ENCODE data around the gene C14orf119.

The C14orf119 gene

DNA sequence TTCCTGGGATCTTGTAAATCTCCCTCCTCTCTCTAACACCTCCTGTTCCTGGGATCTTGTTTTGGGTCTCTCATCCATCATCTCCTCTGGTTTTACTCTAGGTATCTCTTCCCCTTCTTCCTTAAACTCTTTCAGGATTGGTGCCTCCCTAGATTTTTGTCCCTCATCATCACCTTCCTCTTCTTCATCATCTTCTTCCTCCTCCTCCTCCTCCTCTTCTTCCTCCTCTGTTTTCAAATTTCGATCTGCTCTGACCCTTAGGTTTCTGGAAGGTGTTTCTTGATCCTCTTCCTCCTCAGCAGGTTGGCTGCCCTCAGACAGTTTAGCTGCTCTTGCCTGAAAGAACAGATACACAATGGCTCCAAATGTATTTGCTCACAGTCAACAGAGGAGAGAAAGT, 14.8 kb upstream of the C14orf119 start:
- TF ChIP-seq, protein P1, sequence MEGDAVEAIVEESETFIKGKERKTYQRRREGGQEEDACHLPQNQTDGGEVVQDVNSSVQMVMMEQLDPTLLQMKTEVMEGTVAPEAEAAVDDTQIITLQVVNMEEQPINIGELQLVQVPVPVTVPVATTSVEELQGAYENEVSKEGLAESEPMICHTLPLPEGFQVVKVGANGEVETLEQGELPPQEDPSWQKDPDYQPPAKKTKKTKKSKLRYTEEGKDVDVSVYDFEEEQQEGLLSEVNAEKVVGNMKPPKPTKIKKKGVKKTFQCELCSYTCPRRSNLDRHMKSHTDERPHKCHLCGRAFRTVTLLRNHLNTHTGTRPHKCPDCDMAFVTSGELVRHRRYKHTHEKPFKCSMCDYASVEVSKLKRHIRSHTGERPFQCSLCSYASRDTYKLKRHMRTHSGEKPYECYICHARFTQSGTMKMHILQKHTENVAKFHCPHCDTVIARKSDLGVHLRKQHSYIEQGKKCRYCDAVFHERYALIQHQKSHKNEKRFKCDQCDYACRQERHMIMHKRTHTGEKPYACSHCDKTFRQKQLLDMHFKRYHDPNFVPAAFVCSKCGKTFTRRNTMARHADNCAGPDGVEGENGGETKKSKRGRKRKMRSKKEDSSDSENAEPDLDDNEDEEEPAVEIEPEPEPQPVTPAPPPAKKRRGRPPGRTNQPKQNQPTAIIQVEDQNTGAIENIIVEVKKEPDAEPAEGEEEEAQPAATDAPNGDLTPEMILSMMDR (IDR thresholded peaks at IDR 0.05; ENCODE audit: low read depth, low read length), result no peak

GRCh38 chr14:23085458-23085857, 9.8 kb upstream of the C14orf119 start:
- TF ChIP-seq, protein P1 (IDR thresholded peaks at IDR 0.05; ENCODE audit: low read depth, low read length), result no peak
- H3K4me3 ChIP-seq (ENCODE audit: low read depth, low read length), result no peak overlapping the region

More for the DNA sequence above, 14.8 kb upstream of the C14orf119 start:
- no peak overlapping the region for H3K4me3 ChIP-seq (ENCODE audit: low read depth, low read length)

DNA sequence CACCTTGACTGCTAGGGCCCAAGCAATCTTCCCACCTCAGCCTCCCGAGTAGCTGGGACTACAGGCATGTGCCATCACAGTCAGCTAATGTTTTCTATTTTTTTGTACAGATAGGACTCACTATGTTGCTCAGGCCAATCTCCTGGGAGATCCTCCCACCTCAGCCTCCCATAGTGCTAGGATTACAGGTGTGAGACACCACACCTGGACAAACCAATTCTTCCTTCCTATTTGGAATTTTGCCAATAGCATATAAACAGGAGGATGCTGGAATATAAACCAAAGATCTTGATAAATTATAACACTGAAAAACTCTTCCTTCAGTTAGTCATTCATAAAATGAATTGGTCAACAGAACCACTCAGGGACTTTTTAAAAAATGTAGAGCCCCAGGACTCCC, 8.7 kb upstream of the C14orf119 start:
- H3K4me3 ChIP-seq (ENCODE audit: low read depth, low read length), result no peak overlapping the region
- TF ChIP-seq, protein P1 (IDR thresholded peaks at IDR 0.05; ENCODE audit: low read depth, low read length), result no peak

GRCh38 chr14:23089498-23090253, 5.6 kb upstream of the C14orf119 start:
- TF ChIP-seq, protein P1 (IDR thresholded peaks at IDR 0.05; ENCODE audit: low read depth, low read length), result no peak
- no peak overlapping the region for H3K4me3 ChIP-seq (ENCODE audit: low read depth, low read length)

- TF ChIP-seq, protein P1 (IDR thresholded peaks at IDR 0.05; ENCODE audit: low read depth, low read length), result no peak
- H3K4me3 ChIP-seq (ENCODE audit: low read depth, low read length), result no peak overlapping the region
Observed at GRCh38 chr14:23090254-23090636, 5.1 kb upstream of the C14orf119 start.

- no peak overlapping the region for H3K4me3 ChIP-seq (ENCODE audit: low read depth, low read length)
- TF ChIP-seq, protein P1 (IDR thresholded peaks at IDR 0.05; ENCODE audit: low read depth, low read length), result no peak
Observed at GRCh38 chr14:23091294-23092225, 3.7 kb upstream of the C14orf119 start.

- H3K4me3 ChIP-seq (ENCODE audit: low read depth, low read length), result peak overlapping the region; percentile 92
- TF ChIP-seq, protein P1 (IDR thresholded peaks at IDR 0.05; ENCODE audit: low read depth, low read length), result no peak
Observed at GRCh38 chr14:23093104-23093503, 2.2 kb upstream of the C14orf119 start.

Measured in WI38 (cell line).